Measurements from ENCODE around the gene BPIFB4. TPM values are rescaled to one million over a fixed set of nuclear protein-coding genes. Genes with fewer than 3 reads are reported as not detected.
"Not testable (repeated sequence)": the region's sequence is repeated elsewhere in the genome, so short reads cannot be mapped to it uniquely, and the experiment has no call there.

BPIFB4 gene
- polyA plus RNA-seq, 3 donors: not detected

DNA sequence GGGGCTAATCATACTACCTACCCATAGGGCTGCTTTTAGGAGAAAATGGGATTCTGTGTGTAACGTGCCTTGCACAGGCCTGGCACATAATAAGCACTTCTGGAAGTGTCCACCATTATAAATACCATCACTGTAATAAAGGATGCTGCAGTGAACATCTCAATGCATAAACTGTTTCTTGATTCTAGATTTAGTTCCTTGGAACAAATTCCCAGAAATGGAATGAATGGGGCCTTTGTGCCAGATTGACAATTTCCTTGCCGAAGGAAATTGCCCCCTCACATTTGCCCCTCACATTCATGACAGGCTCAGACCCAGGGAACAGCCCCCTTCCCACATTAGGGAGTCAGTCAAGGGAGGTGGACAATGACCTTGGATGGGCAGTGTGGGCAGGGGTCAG is 29.2 kb downstream of the BPIFB4 start:
- DNase-seq (ENCODE audit: extremely low read depth in 1 of 11, low read depth in 9 of 11, low spot score in 4 of 11): no peak

GRCh38 chr20:33110147-33110825 is 30.8 kb downstream of the BPIFB4 start:
- no peak for DNase-seq (ENCODE audit: extremely low read depth in 1 of 11, low read depth in 9 of 11, low spot score in 4 of 11)

DNA sequence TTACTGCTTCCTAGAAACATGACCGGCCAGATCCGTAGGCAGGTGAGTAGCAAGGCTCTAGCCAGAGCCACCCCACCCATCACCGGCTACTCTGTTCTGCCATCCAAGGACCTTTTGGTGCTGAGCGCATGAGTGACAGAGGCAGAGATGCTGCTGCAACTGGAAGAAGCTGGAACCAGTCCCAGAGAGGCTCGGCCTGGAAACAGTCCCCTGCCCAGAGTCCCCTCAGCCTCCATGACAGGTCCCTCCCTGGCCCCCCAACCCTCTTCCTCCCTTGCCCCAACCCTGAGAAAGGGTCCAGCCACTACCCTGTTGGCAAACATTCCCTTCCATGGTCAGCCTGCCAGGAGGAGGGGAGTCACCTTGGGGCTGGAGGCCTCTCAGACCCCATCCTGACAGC is 31.9 kb downstream of the BPIFB4 start:
- no peak for DNase-seq (ENCODE audit: extremely low read depth in 1 of 11, low read depth in 9 of 11, low spot score in 4 of 11)

GRCh38 chr20:33112547-33113386 is 33.3 kb downstream of the BPIFB4 start:
- DNase-seq (ENCODE audit: extremely low read depth in 1 of 11, low read depth in 9 of 11, low spot score in 4 of 11): no peak

DNA sequence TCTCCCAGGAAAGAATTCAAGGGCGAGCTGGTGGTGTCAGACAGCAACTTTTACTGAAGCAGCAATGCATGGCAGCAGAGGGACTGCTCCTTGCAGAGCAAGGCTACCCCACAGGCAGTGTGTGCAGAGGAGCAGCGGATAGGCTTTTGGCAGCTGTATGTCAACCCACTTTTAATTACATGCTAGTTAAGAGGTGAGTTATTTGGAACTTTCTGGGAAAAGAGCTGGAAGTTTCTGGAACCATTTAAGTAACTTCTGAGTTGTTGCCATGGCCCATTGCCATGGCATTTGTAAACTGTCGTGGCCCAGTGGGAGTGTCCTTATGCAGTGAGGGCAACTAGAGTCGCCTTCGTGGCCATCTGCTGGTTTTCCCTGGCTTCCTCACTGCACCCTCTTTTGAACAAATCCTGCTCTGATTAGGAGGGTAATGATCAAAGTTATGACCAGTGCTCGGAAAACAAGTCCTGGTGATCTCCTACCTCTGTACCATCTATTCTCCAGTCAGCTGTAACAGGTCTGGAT is 34.0 kb downstream of the BPIFB4 start:
- no peak for DNase-seq (ENCODE audit: extremely low read depth in 1 of 11, low read depth in 9 of 11, low spot score in 4 of 11)

DNA sequence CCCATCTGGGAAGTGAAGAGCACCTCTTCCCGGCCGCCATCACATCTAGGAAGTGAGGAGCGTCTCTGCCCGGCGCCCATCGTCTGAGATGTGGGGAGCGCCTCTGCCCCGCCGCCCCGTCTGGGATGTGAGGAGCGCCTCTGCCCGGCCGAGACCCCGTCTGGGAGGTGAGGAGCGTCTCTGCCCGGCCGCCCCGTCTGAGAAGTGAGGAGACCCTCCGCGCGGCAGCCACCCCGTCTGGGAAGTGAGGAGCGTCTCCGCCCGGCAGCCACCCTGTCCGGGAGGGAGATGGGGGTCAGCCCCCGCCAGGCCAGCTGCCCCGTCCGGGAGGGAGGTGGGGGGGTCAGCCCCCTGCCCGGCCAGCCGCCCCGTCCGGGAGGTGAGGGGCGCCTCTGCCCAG is 36.1 kb downstream of the BPIFB4 start:
- DNase-seq (ENCODE audit: extremely low read depth in 1 of 11, low read depth in 9 of 11, low spot score in 4 of 11): not testable (repeated sequence)

DNA sequence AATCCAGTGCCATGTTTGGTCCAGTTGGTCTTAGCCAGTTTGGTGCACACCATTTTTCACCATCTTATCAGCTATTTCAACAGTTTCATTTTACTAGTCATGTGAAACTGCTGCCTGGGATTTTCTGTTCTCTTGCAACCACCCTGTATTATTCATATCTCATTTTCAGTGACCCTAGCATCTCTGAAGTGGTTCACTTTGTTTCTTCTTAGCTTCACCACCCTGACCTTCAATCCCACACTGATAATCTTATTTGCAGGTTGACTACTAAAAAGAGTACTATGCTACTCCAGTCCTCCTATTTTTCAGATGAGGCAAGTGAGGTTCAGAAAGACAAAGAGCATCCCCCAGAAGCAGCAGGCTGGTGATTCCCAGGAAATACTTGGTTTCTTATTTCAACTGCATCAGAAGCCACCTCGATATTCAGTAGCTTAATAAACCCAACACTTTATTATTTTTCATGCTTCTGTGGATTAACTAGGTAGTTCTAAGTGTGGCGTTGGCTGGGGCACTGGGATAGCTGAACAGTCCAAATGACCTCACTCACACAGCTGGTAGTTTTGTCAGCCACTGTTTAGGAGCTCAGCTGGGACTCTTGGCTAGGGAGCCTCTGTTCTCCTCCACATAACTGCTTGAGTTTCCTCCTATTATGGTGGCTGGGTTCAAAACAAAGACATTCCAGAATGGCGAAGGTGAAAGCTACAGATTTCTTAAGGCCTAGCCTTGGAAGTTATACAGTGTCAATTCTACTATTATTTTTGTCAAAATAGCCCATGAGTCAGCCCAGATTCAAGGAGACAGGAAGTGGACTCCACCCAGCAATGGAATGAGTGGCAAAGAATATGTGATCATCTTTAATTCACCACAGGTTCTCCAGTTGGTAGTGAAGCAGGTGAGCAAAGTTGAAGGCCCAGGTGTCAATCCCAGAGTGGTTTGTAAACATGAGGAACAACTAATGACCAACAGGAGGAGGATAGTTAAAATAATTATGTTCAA is 40.6 kb downstream of the BPIFB4 start:
- no peak for DNase-seq (ENCODE audit: extremely low read depth in 1 of 11, low read depth in 9 of 11, low spot score in 4 of 11)

DNA sequence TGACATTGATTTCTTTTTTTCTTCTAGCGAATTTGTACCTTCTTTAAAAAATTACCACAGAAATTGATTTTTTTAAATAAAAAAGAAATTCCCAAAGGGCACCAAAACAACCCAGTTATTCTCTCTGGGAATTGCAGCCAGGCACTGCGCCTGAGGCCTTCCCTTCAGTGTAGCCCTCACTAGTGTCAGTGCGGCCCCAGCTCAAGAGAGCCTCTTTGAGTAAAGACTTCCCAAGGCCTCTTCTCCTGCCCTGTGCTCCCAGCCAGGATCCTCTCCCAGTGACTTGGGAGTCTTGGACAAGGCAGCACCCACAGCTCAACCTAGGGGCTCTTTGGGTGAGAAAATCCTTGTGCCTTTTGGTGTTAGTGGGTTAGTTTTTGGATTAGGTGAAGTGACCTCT is 41.5 kb downstream of the BPIFB4 start:
- DNase-seq (ENCODE audit: extremely low read depth in 1 of 11, low read depth in 9 of 11, low spot score in 4 of 11): no peak

DNA sequence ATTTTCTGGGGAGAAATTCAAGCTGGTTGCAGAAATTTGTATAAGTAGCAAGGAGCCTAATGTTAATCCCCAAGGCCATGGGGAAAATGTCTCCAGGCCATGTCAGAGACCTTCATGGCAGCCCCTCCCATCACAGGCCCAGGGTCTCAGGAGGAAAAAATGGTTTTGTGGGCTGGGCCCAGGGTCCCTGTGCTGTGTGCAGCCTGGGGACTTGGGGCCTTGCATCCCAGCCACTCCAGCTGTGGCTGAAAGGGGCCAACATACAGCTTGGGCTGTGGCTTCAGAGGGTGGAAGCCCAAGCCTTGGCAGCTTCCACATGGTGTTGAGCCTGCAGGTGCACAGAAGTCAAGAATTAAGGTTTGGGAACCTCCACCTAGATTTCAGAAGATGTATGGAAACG is 42.9 kb downstream of the BPIFB4 start:
- DNase-seq (ENCODE audit: extremely low read depth in 1 of 11, low read depth in 9 of 11, low spot score in 4 of 11): not testable (repeated sequence)

DNA sequence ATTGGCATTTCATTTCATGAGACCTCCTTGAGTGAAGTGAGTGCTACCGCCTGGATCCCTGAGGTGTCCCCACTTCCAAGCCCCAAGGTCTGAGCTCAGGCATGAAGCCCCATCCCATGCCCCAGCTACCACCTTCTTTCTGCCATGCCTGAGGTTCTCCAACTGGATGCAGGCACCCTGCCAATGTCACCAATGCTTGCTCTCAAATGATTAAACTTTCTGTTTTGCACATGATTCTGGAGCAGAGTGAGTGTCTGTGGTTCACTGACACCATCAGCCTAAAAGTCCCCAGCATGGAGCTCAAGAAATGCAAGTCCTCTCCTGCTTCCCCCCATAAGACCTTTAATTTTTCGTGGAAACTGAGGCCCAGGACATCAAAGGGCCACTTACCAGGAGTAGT is 44.8 kb downstream of the BPIFB4 start:
- no peak for DNase-seq (ENCODE audit: extremely low read depth in 1 of 11, low read depth in 9 of 11, low spot score in 4 of 11)

- DNase-seq (ENCODE audit: extremely low read depth in 1 of 11, low read depth in 9 of 11, low spot score in 4 of 11): no peak
These were observed 45.6 kb downstream of the BPIFB4 start for GRCh38 chr20:33124994-33125393.

DNA sequence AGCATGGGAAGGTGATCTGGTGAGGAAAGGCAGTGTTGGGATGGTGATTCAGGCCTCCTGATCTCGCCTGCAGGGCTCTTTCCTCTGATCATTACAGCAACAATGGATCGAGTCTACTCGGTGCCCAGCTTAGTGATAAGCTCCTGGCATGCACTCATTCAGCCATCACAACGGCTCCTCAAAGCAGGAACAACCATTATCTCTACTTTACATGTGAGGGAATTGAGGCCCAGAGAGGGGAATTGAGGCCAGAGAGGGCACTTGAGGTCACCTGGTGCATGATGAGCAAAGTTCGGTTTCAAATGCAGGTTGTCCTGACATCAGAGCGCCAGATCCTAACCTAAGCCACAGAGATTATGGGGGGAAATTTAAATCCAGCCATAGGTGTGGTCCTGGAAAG is 46.5 kb downstream of the BPIFB4 start:
- DNase-seq (ENCODE audit: extremely low read depth in 1 of 11, low read depth in 9 of 11, low spot score in 4 of 11): no peak

GRCh38 chr20:33127422-33128097 is 48.1 kb downstream of the BPIFB4 start:
- no peak for DNase-seq (ENCODE audit: extremely low read depth in 1 of 11, low read depth in 9 of 11, low spot score in 4 of 11)

DNA sequence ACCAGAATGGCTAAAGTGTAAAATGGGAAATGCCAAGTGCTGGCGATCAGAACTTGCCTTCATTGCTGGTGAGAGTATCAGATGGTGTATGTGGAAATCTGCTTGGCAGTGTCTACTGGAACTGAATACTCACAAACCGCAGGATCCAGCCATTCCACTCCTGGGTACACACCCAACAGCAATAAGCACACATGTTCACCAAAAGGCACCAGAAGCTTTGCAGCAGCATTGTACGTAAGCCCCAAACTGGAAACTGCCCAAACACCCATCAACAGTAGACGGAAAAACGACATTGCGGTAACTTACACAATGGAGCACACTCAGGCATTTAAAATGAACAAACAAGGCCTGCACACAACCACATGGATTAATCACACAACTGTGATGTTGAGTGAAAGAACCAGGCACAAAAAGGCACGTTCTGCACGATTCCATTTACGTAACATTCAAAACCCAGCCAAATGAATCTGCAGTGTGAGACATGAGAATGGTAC is 51.2 kb downstream of the BPIFB4 start:
- no peak for DNase-seq (ENCODE audit: extremely low read depth in 1 of 11, low read depth in 9 of 11, low spot score in 4 of 11)

GRCh38 chr20:33131949-33132473 is 52.6 kb downstream of the BPIFB4 start:
- DNase-seq (ENCODE audit: extremely low read depth in 1 of 11, low read depth in 9 of 11, low spot score in 4 of 11): no peak

DNA sequence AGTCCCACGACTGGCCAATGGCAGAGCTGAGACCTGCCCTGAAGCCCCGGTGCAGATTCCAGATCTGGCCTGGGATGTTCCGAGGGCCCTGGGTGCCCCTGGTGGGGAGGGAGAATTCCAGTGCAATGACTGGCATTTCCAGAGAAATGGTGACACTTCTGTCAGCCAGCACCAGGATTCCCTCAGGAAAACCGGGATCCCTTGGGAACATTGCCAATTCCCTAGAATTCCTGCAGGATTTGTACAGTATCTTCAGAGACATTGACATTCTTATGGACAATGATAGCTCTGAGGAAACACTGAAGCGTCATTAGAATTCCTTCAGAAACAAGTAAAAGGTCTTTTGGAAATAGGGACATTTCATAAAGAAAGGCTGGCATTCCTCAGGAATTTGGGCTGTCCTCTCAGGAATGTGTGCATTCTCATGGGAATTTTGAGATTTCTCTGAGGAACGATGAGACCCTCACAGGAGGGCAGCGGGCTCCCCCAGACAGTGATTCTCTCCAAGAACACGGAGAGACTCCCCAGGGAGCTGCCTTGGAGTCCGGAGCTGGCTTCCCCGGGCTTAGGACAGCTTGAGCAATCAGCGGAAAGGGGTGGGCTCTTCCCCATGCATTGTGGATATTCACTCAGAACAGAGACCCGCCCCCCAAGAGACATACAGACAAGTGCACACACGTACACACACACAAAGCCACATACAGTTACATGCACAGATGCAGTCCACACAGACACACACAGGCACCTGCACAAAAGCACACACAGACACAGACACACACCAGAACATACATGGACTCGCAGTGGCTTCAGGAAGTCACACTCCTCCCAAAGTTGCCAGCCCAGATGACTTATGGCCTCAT is 53.3 kb downstream of the BPIFB4 start:
- DNase-seq (ENCODE audit: extremely low read depth in 1 of 11, low read depth in 9 of 11, low spot score in 4 of 11): no peak

GRCh38 chr20:33133373-33133941 is 54.0 kb downstream of the BPIFB4 start:
- no peak for DNase-seq (ENCODE audit: extremely low read depth in 1 of 11, low read depth in 9 of 11, low spot score in 4 of 11)

Measured in renal cortex interstitium (tissue), 11 donors.